Endothelial cell of umbilical vein (primary cell): ENCODE measurements around the gene ADAMTS6. TPM values are rescaled to one million over a fixed set of nuclear protein-coding genes. Genes with fewer than 3 reads are reported as not detected.
A peak's percentile ranks its signal among the peaks of the same experiment; 100 is the strongest.

Experiments
- BruUV-seq: library from RNA; stranded (reverse); fragments of 400-500 nt; replicated peaks from 2 replicates; lab custom pipeline; 2021; lab: Mats Ljungman, UMichigan
- CTCF ChIA-PET: fragments of 300-600, 350-600 bp; sonication (Branson Sonifier 250); formaldehyde crosslinking; loops from one replicate; lab custom pipeline; 2021; ENCODE audit warnings: antibody characterized with exemption, inconsistent platforms; lab: Charles Lee
- POLR2A ChIA-PET: fragments of 300-600, 350-600 bp; sonication (Branson Sonifier 250); formaldehyde crosslinking; loops from one replicate; lab custom pipeline; 2021; ENCODE audit warnings: antibody characterized with exemption, inconsistent platforms; lab: Charles Lee
- DNase-seq: peaks from one replicate; pipeline ENCODE4 v3.0.0-alpha.2; 2011; ENCODE audit warnings: low read depth, low spot score
- FAIRE-seq: peaks from 2 replicates; lab custom pipeline; 2011; peaks lifted over from hg19 to GRCh38; lab: Jason Lieb, UNC
- H2AFZ ChIP-seq: 2 replicates; pipeline ENCODE4 v1.6.0; 2012; ENCODE audit warnings: low read depth, low read length, control low read depth, inconsistent platforms
- H3K27ac ChIP-seq: 2 replicates; pipeline ENCODE4 v1.5.1; 2011; ENCODE audit warnings: low read depth, mild to moderate bottlenecking, control low read depth, low read length, moderate library complexity; ENCODE audit not compliant: insufficient read depth
- H3K27me3 ChIP-seq, 2 experiments: 2 replicates each; pipeline versions ENCODE4 v1.6.0 to v1.6.1; 2011; ENCODE audit warnings: low read length in 2 of 2, mixed read lengths in 1 of 2; ENCODE audit not compliant: control insufficient read depth in 2 of 2, insufficient read depth in 2 of 2
- H3K36me3 ChIP-seq, 2 experiments: 2 replicates in 1 of 2; 3 replicates in 1 of 2; pipeline ENCODE4 v1.5.1; 2011; ENCODE audit warnings: low read length in 2 of 2, mild to moderate bottlenecking in 1 of 2, moderate library complexity in 1 of 2; ENCODE audit not compliant: control insufficient read depth in 2 of 2, insufficient read depth in 2 of 2; ENCODE audit errors: extremely low read depth in 1 of 2
- H3K4me1 ChIP-seq: 3 replicates; pipeline ENCODE4 v1.5.1; 2011; ENCODE audit warnings: mild to moderate bottlenecking, low read length; ENCODE audit not compliant: control insufficient read depth, insufficient read depth; ENCODE audit errors: extremely low read depth
- H3K4me2 ChIP-seq: 2 replicates; pipeline ENCODE4 v1.6.1; 2011; ENCODE audit warnings: low read length, control low read depth, mixed read lengths; ENCODE audit not compliant: insufficient read depth
- H3K4me3 ChIP-seq, 3 experiments: fragments of 200-600 bp in 1 of 3; sonication (generic), shearing (Covaris generic) in 1 of 3; replicated peaks in 1 of 3; 2 replicates each; pipeline ENCODE4 v1.5.1; 2011 to 2016; ENCODE audit warnings: control low read depth in 3 of 3, low read length in 3 of 3, mild to moderate bottlenecking in 2 of 3, inconsistent platforms in 1 of 3, low read depth in 1 of 3, moderate library complexity in 1 of 3; ENCODE audit not compliant: insufficient read depth in 1 of 3
- H3K79me2 ChIP-seq: 2 replicates; pipeline ENCODE4 v1.6.0; 2012; ENCODE audit warnings: low read length, inconsistent platforms; ENCODE audit not compliant: control insufficient read depth, insufficient read depth
- H3K9ac ChIP-seq: replicated peaks from 2 replicates; pipeline ENCODE3; 2011; ENCODE audit warnings: low read length, control low read depth; ENCODE audit not compliant: insufficient read depth; ENCODE audit errors: extremely low read depth
- H3K9me1 ChIP-seq: replicated peaks from 3 replicates; pipeline ENCODE4 v1.6.0; 2011; ENCODE audit warnings: mild to moderate bottlenecking, low read length; ENCODE audit not compliant: control insufficient read depth, insufficient read depth; ENCODE audit errors: extremely low read depth
- H3K9me3 ChIP-seq: replicated peaks from 2 replicates; pipeline ENCODE4 v1.5.1; 2012; ENCODE audit warnings: low read length, inconsistent platforms; ENCODE audit not compliant: control insufficient read depth, insufficient read depth
- H4K20me1 ChIP-seq: replicated peaks from 2 replicates; pipeline ENCODE3; 2011; ENCODE audit warnings: mild to moderate bottlenecking, low read length; ENCODE audit not compliant: control insufficient read depth, insufficient read depth; ENCODE audit errors: extremely low read depth
- EZH2 ChIP-seq: IDR thresholded peaks from 2 replicates; pipeline ENCODE4 v1.6.1; 2012; ENCODE audit warnings: borderline replicate concordance, low read depth, mild to moderate bottlenecking, moderate library complexity, low read length, inconsistent platforms; ENCODE audit not compliant: severe bottlenecking
- FOS ChIP-seq: IDR thresholded peaks from 2 replicates; pipeline ENCODE4 v1.6.1; 2011; ENCODE audit warnings: mild to moderate bottlenecking, low read length, moderate library complexity, borderline replicate concordance; ENCODE audit not compliant: insufficient read depth
- GATA2 ChIP-seq: IDR thresholded peaks from 2 replicates; pipeline ENCODE4 v1.7.0; 2011; ENCODE audit warnings: low read depth, mild to moderate bottlenecking, moderate library complexity, mixed read lengths, low read length; ENCODE audit not compliant: insufficient read length, insufficient read depth
- JUN ChIP-seq: IDR thresholded peaks from 2 replicates; pipeline ENCODE4 v1.6.1; 2011; ENCODE audit warnings: borderline replicate concordance, low read depth; ENCODE audit not compliant: insufficient read length, insufficient read depth
- MYC ChIP-seq: IDR thresholded peaks from one replicate; pipeline ENCODE4 v1.6.1; 2011; ENCODE audit warnings: mild to moderate bottlenecking, low read depth, low read length
- POLR2A ChIP-seq: IDR thresholded peaks from 2 replicates; pipeline ENCODE4 v1.6.1; 2012; ENCODE audit warnings: low read depth, mild to moderate bottlenecking, control low read depth, low read length
- POLR2AphosphoS5 ChIP-seq: IDR thresholded peaks from 2 replicates; pipeline ENCODE4 v1.6.1; 2012; ENCODE audit warnings: low read depth, mild to moderate bottlenecking, control low read depth, low read length, moderate library complexity; ENCODE audit not compliant: insufficient read depth
- dilution Hi-C: fragments of 300-500 bp; cut with MboI; formaldehyde crosslinking; loops from one replicate; pipeline ENCODE4 v1.15.0; 2019; ENCODE audit warnings: low sequenced_read_pairs; ENCODE audit not compliant: extremely low pct_ligation_motif_present
- intact Hi-C: fragments of 100-400 bp; cut with micrococcal nuclease; formaldehyde crosslinking; loops from one replicate; pipeline ENCODE4 v1.10.0; 2022
- polyA plus RNA-seq, 4 experiments: library from polyadenylated mRNA; depleted of rRNA in 3 of 4; stranded (reverse) in 3 of 4; unstranded in 1 of 4; fragments of >200 nt; gene quantifications; 2 replicates each; pipeline versions ENCODE4 v1.2.1 to v1.2.3, GENCODE V29; 2011 to 2012; ENCODE audit warnings: missing spikeins in 1 of 4
- total RNA-seq: library from RNA; stranded (reverse); gene quantifications from 2 replicates; pipeline ENCODE4 v1.2.3, GENCODE V29; 2021
- TF ChIP-seq, protein P1 (sequence below), 2 donors: IDR thresholded peaks; 1 replicate in 1 of 2; 2 replicates in 1 of 2; pipeline ENCODE4 v1.5.1; 2011; ENCODE audit warnings: low read length in 2 of 2, mild to moderate bottlenecking in 2 of 2, moderate library complexity in 2 of 2, control low read depth in 1 of 2, inconsistent platforms in 1 of 2, low read depth in 1 of 2; ENCODE audit not compliant: insufficient read depth in 1 of 2; ENCODE audit errors: extremely low read depth in 1 of 2
- TF ChIP-seq, protein P2 (sequence below): IDR thresholded peaks from 2 replicates; pipeline ENCODE4 v1.6.1; 2011; ENCODE audit not compliant: insufficient read depth, insufficient read length

Gene ADAMTS6
- total and polyA plus RNA-seq, 2 donors (not counting 3 experiments of a cell fraction or from before 2014, with no cell fraction given): 20.4 to 43.4 TPM

DNA sequence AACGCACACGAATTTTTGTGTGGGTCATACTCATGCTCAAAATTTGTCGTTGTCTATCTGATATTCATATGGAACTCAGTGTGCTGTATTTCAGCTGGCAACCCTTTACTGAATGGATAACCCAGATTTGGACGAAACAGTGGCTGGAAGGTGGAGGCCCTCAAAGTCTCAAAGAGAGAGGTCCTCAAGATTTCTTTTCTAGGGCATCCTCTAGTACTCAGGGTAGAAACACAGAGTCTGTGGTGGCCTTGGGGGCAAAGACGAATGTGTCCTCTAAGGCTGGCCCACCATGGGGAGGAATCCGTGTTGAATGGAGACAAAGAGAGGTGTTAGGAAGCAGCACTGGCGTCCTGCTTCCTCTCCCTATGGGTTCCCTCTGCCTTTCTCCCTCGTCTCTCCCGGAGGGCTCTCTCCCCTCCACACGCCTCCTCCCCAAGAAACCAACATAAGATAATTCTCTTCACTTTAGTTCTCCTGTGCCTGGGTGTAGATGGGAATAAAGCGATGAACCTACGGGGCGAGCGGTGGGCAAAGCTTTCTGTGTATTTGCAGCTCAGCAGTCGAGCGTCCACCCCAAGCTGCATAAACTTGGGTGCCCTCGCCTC is 379.2 kb downstream of the ADAMTS6 start:
- Histone ChIP-seq H3K9me3 (no peaks in the 10 kb centered on the region), H3K27me3 (no peaks in the 10 kb centered on the region), H3K36me3 (no peaks in the 10 kb centered on the region), H2AFZ (peak overlapping the region; percentile 88), H3K9me1 (no peaks in the 10 kb centered on the region), H3K4me3 (peak overlapping the region in 2 of 3 experiments; percentile 43 to 57), H3K27ac (peak overlapping the region; percentile 63), H3K9ac (peak overlapping the region; percentile 55), H3K4me1 (peaks cover 13% of the 10 kb centered on the region), H4K20me1 (no peaks in the 10 kb centered on the region), H3K79me2 (no peaks in the 10 kb centered on the region), H3K4me2 (peak overlapping the region; percentile 33)
- POLR2A ChIA-PET: interaction anchor here (1.6 kb wide), 1 partner anchor 67 kb away, joined by 4 read pairs; no protein-coding TSS in a partner anchor
- TF ChIP-seq, protein P1, sequence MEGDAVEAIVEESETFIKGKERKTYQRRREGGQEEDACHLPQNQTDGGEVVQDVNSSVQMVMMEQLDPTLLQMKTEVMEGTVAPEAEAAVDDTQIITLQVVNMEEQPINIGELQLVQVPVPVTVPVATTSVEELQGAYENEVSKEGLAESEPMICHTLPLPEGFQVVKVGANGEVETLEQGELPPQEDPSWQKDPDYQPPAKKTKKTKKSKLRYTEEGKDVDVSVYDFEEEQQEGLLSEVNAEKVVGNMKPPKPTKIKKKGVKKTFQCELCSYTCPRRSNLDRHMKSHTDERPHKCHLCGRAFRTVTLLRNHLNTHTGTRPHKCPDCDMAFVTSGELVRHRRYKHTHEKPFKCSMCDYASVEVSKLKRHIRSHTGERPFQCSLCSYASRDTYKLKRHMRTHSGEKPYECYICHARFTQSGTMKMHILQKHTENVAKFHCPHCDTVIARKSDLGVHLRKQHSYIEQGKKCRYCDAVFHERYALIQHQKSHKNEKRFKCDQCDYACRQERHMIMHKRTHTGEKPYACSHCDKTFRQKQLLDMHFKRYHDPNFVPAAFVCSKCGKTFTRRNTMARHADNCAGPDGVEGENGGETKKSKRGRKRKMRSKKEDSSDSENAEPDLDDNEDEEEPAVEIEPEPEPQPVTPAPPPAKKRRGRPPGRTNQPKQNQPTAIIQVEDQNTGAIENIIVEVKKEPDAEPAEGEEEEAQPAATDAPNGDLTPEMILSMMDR (IDR thresholded peaks at IDR 0.05; ENCODE audit: extremely low read depth in 1 of 2, insufficient read depth in 1 of 2, low read depth in 1 of 2, low read length in 2 of 2): no peak
- CTCF ChIA-PET: interaction anchor here (0.6 to 7.8 kb wide), 8 partner anchors 9 to 379 kb away, joined by 3 to 106 read pairs (median 3); partner anchors contain the start of gene ADAMTS6
- dilution Hi-C loops (no loop called here), intact Hi-C loops (loop anchor here (2.0 kb wide), 2 partner anchors 96 to 292 kb away; no protein-coding TSS in a partner anchor)
- FAIRE-seq (peak; percentile 31), DNase-seq (peak; percentile 62)
- BruUV-seq: TSS peak; percentile 81

DNA sequence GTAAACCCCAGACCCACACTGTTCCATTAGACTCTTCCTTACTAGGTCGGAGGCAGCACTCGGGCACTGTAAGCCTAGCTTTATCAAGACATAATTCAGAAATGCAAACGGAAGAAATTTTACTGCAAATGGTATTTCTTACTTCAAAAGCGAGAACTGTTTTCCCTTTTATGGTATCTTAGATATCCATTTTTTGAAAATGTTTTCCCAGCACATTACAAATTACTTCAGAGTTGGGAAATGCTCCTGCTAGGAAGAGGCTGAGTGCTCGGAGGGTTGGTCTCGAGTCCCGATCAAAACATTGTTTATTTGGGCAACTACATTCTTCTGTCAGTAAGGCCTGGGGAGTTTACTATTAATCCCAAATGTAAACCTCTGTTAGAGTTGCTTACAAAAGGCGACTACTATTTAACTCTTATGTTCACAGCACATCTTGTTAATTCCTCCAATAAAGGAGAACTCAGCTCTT is 380.1 kb downstream of the ADAMTS6 start:
- H3K36me3 ChIP-seq: no peaks in the 10 kb centered on the region
- H4K20me1 ChIP-seq: no peaks in the 10 kb centered on the region
- dilution Hi-C loops: no loop called here
- FAIRE-seq: no peak
- H3K79me2 ChIP-seq: no peaks in the 10 kb centered on the region
- TF ChIP-seq, protein P1 (IDR thresholded peaks at IDR 0.05; ENCODE audit: extremely low read depth in 1 of 2, insufficient read depth in 1 of 2, low read depth in 1 of 2, low read length in 2 of 2): no peak
- TF ChIP-seq, protein P2, sequence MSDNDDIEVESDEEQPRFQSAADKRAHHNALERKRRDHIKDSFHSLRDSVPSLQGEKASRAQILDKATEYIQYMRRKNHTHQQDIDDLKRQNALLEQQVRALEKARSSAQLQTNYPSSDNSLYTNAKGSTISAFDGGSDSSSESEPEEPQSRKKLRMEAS: no peak
- TF ChIP-seq POLR2AphosphoS5 (no peak), FOS (no peak), GATA2 (no peak), JUN (no peak), MYC (no peak), POLR2A (no peak), EZH2 (no peak)
- POLR2A ChIA-PET: no interaction called here
- no peaks in the 10 kb centered on the region for H3K27me3 ChIP-seq
- DNase-seq: no peak
- no peak overlapping the region for H3K4me3 ChIP-seq
- H3K9me3 ChIP-seq: no peaks in the 10 kb centered on the region
- H3K27ac ChIP-seq: no peak overlapping the region
- no TSS peak for BruUV-seq
- peaks cover 13% of the 10 kb centered on the region for H3K4me1 ChIP-seq
- CTCF ChIA-PET: interaction anchor here (1.1 to 7.8 kb wide), 6 partner anchors 130 to 383 kb away, joined by 3 to 106 read pairs (median 5); partner anchors contain the start of gene ADAMTS6
- no peaks in the 10 kb centered on the region for H3K9me1 ChIP-seq
- no peak overlapping the region for H3K4me2 ChIP-seq
- H2AFZ ChIP-seq: peak overlapping the region; percentile 10
- no peak overlapping the region for H3K9ac ChIP-seq
- intact Hi-C loops: loop anchor here (1.0 to 2.0 kb wide), 5 partner anchors 41 to 382 kb away; no protein-coding TSS in a partner anchor
